Measurements from ENCODE around the gene GPRIN3.

GRCh38 chr4:89216866-89217265 is 90.7 kb downstream of the GPRIN3 start:
- no peak for TF ChIP-seq CTCF (IDR thresholded peaks at IDR 0.05)
- TF ChIP-seq POLR2A (IDR thresholded peaks at IDR 0.05) = no peak
- no peak for TF ChIP-seq EP300 (IDR thresholded peaks at IDR 0.05)
- no peak for TF ChIP-seq POLR2AphosphoS5 (IDR thresholded peaks at IDR 0.05)
